ENCODE data around the gene ACOT12. TPM values are rescaled to one million over a fixed set of nuclear protein-coding genes. Genes with fewer than 3 reads are reported as not detected.

The ACOT12 gene
- total RNA-seq, 1 donor from 2014 or later, result 0.46 TPM

- Mint-ChIP-seq H3K36me3 (peaks cover 10% of the 10 kb centered on the region), H3K27ac (no peak overlapping the region), H3K4me3 (no peak overlapping the region), H3K9me3 (no peaks in the 10 kb centered on the region), H3K27me3 (no peaks in the 10 kb centered on the region), H3K4me1 (ENCODE audit: unreplicated experiment) (no peaks in the 10 kb centered on the region)
- TF ChIP-seq CTCF (conservative IDR thresholded peaks at IDR 0.05), result no peak
- DNase-seq (ENCODE audit: extremely low spot score, unreplicated experiment), result no peak
Measured at GRCh38 chr5:81315336-81315735, 78.6 kb downstream of the ACOT12 start.

DNA sequence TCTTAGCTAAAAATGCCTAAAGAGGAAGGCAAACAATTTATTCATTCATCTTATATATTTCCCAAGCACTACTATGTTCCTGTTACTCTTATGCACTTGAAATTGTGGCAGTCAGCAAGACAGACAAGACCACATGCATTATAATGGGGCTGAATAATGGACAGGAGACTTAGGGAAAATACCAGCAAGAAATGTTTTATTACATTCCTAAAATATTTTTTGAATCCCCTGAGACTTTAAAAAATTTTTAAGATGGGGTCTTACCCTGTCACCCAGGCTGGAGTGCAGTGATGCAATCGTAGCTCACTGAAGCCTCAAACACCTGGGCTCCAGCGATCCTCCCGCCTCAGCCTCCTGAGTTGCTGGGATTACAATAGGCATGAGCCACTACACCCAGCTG lies 79.4 kb downstream of the ACOT12 start:
- DNase-seq (ENCODE audit: extremely low spot score, unreplicated experiment), result no peak
- no peak for TF ChIP-seq CTCF (conservative IDR thresholded peaks at IDR 0.05)
- peaks cover 10% of the 10 kb centered on the region for H3K36me3 Mint-ChIP-seq
- H3K27ac Mint-ChIP-seq, result no peak overlapping the region
- no peaks in the 10 kb centered on the region for H3K27me3 Mint-ChIP-seq
- no peaks in the 10 kb centered on the region for H3K9me3 Mint-ChIP-seq
- H3K4me1 Mint-ChIP-seq (ENCODE audit: unreplicated experiment), result no peaks in the 10 kb centered on the region
- H3K4me3 Mint-ChIP-seq, result no peak overlapping the region

- Mint-ChIP-seq H3K27me3 (no peaks in the 10 kb centered on the region), H3K27ac (no peak overlapping the region), H3K9me3 (no peaks in the 10 kb centered on the region), H3K4me3 (no peak overlapping the region), H3K36me3 (peaks cover 17% of the 10 kb centered on the region), H3K4me1 (ENCODE audit: unreplicated experiment) (no peaks in the 10 kb centered on the region)
- DNase-seq (ENCODE audit: extremely low spot score, unreplicated experiment), result no peak
- TF ChIP-seq CTCF (conservative IDR thresholded peaks at IDR 0.05), result no peak
Measured at GRCh38 chr5:81313686-81314085, 80.2 kb downstream of the ACOT12 start.

DNA sequence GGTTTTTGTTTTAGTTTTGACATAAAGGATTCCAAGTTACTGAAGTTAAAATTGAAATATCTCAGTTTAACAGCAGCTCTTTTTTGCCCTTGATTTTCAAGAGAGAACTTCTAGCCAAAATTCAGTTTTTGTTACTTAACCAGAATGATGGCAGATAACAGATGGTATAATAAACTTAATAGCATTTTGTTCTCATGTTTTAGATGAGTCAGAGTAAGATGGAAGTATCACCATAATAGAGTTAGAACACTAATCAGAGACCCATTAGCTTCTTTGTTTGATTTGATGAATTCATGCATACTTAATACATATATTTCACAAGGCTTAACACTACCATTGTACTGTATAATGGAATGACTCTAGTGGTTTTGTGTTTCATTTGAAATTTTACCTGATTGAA lies 80.7 kb downstream of the ACOT12 start:
- no peak for DNase-seq (ENCODE audit: extremely low spot score, unreplicated experiment)
- TF ChIP-seq CTCF (conservative IDR thresholded peaks at IDR 0.05), result no peak
- no peak overlapping the region for H3K27ac Mint-ChIP-seq
- H3K27me3 Mint-ChIP-seq, result no peaks in the 10 kb centered on the region
- no peaks in the 10 kb centered on the region for H3K4me1 Mint-ChIP-seq (ENCODE audit: unreplicated experiment)
- peaks cover 17% of the 10 kb centered on the region for H3K36me3 Mint-ChIP-seq
- H3K4me3 Mint-ChIP-seq, result no peak overlapping the region
- H3K9me3 Mint-ChIP-seq, result no peaks in the 10 kb centered on the region

- H3K27ac Mint-ChIP-seq, result no peak overlapping the region
- H3K4me3 Mint-ChIP-seq, result no peak overlapping the region
- no peaks in the 10 kb centered on the region for H3K9me3 Mint-ChIP-seq
- TF ChIP-seq CTCF (conservative IDR thresholded peaks at IDR 0.05), result no peak
- DNase-seq (ENCODE audit: extremely low spot score, unreplicated experiment), result no peak
- H3K36me3 Mint-ChIP-seq, result peaks cover 17% of the 10 kb centered on the region
- H3K4me1 Mint-ChIP-seq (ENCODE audit: unreplicated experiment), result no peaks in the 10 kb centered on the region
- H3K27me3 Mint-ChIP-seq, result no peaks in the 10 kb centered on the region
Measured at GRCh38 chr5:81310402-81311063, 83.4 kb downstream of the ACOT12 start.

DNA sequence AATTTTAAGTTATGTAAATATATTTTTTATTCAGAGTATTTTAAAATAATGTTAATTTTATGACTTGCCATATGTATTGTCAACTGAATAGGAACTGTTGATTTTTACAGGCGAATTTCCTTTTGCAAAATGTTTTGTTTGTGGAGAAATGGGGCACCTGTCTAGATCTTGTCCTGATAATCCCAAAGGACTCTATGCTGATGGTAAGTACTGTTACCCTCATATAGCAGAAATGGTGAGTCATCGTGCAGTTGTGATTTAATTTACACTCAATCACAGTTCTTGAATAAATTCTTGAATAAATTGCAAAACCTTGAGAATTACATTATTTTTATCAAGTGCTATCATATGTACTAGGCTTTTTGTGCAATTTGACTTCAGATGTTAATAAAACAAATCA lies 85.1 kb downstream of the ACOT12 start:
- no peak for DNase-seq (ENCODE audit: extremely low spot score, unreplicated experiment)
- H3K36me3 Mint-ChIP-seq, result peaks cover 17% of the 10 kb centered on the region
- no peaks in the 10 kb centered on the region for H3K27me3 Mint-ChIP-seq
- H3K4me1 Mint-ChIP-seq (ENCODE audit: unreplicated experiment), result no peaks in the 10 kb centered on the region
- H3K9me3 Mint-ChIP-seq, result no peaks in the 10 kb centered on the region
- no peak for TF ChIP-seq CTCF (conservative IDR thresholded peaks at IDR 0.05)
- H3K4me3 Mint-ChIP-seq, result no peak overlapping the region
- no peak overlapping the region for H3K27ac Mint-ChIP-seq

All from type B pancreatic cell (in vitro differentiated cells).